Measurements from ENCODE around the gene CBFA2T2. TPM values are rescaled to one million over a fixed set of nuclear protein-coding genes. Genes with fewer than 3 reads are reported as not detected.

The CBFA2T2 gene
- total RNA-seq, 1 experiment from 2014 or later, result 16.3 TPM

DNA sequence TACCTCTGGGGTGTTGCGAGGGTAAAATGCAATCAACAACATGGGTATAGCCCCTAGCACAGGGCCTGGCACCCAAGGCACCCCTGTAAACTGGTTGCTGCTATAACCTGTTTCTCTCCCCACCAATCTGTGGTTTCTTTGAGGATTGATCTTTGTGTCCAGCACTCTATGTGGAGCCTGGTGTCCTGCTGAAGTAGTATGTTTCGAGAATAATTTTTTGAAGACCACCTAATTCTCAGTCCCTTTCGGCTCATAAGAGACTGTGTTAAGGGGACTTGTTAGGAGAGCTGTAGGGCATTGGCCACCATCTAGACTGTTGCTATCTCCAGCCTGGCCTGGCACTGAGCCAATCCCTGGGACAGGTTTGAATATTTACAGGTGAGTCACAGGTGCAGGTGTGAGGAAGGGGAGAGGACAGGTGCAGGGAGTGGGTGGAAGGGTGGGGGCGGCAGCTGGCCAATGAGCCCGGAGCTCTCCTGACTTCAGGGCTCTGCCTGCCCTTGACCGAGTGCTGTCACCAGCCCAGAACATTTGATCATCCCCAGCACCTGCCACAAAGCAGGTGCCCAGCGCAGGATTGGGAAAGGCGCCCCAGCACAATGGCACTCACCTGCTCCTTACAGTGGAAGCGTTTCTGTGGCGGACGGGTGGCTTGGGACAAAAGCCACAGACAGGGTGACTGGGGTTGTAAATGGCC lies 164.2 kb downstream of the CBFA2T2 start:
- intact Hi-C loops (cut with micrococcal nuclease; ENCODE audit: unreplicated experiment), result loop anchor here (5.0 kb wide), 1 partner anchor 197 kb away; no protein-coding TSS in a partner anchor
- ChIA-PET CTCF (interaction anchor here (0.9 to 1.0 kb wide), 4 partner anchors 88 to 391 kb away, joined by 3 to 4 read pairs (median 4); no protein-coding TSS in a partner anchor), POLR2A (no interaction called here)
- Histone ChIP-seq H3K27me3 (ENCODE audit: control insufficient read depth, insufficient read depth, low read length) (no peaks in the 10 kb centered on the region), H3K4me1 (ENCODE audit: control insufficient read depth, insufficient read depth, low read length) (no peaks in the 10 kb centered on the region; the same call in 1 of the 2 replicates), H3K4me3 (ENCODE audit: low read depth in 2 of 2, low read length in 2 of 2) (no peak overlapping the region), H3K36me3 (ENCODE audit: control insufficient read depth, insufficient read depth, low read length) (no peaks in the 10 kb centered on the region), H3K9me3 (ENCODE audit: control insufficient read depth, insufficient read depth, low read depth, low read length) (no peaks in the 10 kb centered on the region), H3K27ac (ENCODE audit: low read length) (no peak overlapping the region)
- no TSS peak for BruUV-seq (replicated peaks)
- TF ChIP-seq TCF7L2 (IDR thresholded peaks at IDR 0.05; ENCODE audit: low read depth, low read length), result no peak
- TF ChIP-seq POLR2AphosphoS5 (IDR thresholded peaks at IDR 0.05; ENCODE audit: low read depth, low read length), result no peak
- TF ChIP-seq, protein P1, sequence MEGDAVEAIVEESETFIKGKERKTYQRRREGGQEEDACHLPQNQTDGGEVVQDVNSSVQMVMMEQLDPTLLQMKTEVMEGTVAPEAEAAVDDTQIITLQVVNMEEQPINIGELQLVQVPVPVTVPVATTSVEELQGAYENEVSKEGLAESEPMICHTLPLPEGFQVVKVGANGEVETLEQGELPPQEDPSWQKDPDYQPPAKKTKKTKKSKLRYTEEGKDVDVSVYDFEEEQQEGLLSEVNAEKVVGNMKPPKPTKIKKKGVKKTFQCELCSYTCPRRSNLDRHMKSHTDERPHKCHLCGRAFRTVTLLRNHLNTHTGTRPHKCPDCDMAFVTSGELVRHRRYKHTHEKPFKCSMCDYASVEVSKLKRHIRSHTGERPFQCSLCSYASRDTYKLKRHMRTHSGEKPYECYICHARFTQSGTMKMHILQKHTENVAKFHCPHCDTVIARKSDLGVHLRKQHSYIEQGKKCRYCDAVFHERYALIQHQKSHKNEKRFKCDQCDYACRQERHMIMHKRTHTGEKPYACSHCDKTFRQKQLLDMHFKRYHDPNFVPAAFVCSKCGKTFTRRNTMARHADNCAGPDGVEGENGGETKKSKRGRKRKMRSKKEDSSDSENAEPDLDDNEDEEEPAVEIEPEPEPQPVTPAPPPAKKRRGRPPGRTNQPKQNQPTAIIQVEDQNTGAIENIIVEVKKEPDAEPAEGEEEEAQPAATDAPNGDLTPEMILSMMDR (IDR thresholded peaks at IDR 0.05), result no peak
- TF ChIP-seq, protein P2, sequence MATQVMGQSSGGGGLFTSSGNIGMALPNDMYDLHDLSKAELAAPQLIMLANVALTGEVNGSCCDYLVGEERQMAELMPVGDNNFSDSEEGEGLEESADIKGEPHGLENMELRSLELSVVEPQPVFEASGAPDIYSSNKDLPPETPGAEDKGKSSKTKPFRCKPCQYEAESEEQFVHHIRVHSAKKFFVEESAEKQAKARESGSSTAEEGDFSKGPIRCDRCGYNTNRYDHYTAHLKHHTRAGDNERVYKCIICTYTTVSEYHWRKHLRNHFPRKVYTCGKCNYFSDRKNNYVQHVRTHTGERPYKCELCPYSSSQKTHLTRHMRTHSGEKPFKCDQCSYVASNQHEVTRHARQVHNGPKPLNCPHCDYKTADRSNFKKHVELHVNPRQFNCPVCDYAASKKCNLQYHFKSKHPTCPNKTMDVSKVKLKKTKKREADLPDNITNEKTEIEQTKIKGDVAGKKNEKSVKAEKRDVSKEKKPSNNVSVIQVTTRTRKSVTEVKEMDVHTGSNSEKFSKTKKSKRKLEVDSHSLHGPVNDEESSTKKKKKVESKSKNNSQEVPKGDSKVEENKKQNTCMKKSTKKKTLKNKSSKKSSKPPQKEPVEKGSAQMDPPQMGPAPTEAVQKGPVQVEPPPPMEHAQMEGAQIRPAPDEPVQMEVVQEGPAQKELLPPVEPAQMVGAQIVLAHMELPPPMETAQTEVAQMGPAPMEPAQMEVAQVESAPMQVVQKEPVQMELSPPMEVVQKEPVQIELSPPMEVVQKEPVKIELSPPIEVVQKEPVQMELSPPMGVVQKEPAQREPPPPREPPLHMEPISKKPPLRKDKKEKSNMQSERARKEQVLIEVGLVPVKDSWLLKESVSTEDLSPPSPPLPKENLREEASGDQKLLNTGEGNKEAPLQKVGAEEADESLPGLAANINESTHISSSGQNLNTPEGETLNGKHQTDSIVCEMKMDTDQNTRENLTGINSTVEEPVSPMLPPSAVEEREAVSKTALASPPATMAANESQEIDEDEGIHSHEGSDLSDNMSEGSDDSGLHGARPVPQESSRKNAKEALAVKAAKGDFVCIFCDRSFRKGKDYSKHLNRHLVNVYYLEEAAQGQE (IDR thresholded peaks at IDR 0.05; ENCODE audit: insufficient read depth in 1 of 2, low read depth in 2 of 2, low read length in 1 of 2), result no peak
- TF ChIP-seq SIN3A (IDR thresholded peaks at IDR 0.05; ENCODE audit: borderline replicate concordance, insufficient read depth, low read depth, low read length), result no peak
- DNase-seq (ENCODE audit: low read depth, low spot score) (no peak), ATAC-seq (peak; percentile 6; the same call in 1 of the 2 replicates)
- in situ Hi-C loops (cut with HindIII; ENCODE audit: low pct_unique_long_range_greater_than_20kb, low sequenced_read_pairs), result no loop called here

DNA sequence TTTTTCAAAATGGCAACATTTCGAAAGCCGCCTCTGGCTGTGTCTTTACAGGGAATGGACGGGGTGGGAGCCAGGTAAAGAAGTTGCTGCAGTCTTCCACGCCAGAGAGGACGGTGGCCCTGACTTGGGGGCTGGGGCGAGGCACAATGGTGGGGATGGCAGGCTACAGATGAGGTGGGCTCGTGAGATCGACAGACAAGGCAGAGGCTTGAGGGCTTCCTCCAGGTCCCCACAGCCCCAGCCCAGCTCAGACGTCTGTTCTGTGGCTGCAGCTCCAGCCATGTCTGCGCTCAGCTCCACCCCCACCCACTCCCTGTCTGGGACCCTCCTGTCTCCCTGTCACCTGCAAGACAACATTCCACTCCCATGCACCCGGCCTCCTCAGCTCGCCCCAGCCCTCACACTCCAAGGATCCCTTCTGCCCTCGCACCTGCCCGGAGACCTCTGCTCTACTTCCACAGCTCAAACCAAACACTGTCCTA lies 164.8 kb downstream of the CBFA2T2 start:
- intact Hi-C loops (cut with micrococcal nuclease; ENCODE audit: unreplicated experiment) (loop anchor here (5.0 kb wide), 1 partner anchor 197 kb away; no protein-coding TSS in a partner anchor), in situ Hi-C loops (cut with HindIII; ENCODE audit: low pct_unique_long_range_greater_than_20kb, low sequenced_read_pairs) (no loop called here)
- no TSS peak for BruUV-seq (replicated peaks)
- ATAC-seq, result no peak
- ChIA-PET POLR2A (no interaction called here), CTCF (no interaction called here)
- Histone ChIP-seq H3K36me3 (ENCODE audit: control insufficient read depth, insufficient read depth, low read length) (no peaks in the 10 kb centered on the region), H3K9me3 (ENCODE audit: control insufficient read depth, insufficient read depth, low read depth, low read length) (no peaks in the 10 kb centered on the region), H3K4me3 (ENCODE audit: low read depth in 2 of 2, low read length in 2 of 2) (no peak overlapping the region), H3K27ac (ENCODE audit: low read length) (no peak overlapping the region), H3K4me1 (ENCODE audit: control insufficient read depth, insufficient read depth, low read length) (no peaks in the 10 kb centered on the region; the same call in 1 of the 2 replicates), H3K27me3 (ENCODE audit: control insufficient read depth, insufficient read depth, low read length) (no peaks in the 10 kb centered on the region)
- TF ChIP-seq, protein P2 (IDR thresholded peaks at IDR 0.05; ENCODE audit: insufficient read depth in 1 of 2, low read depth in 2 of 2, low read length in 1 of 2), result no peak
- TF ChIP-seq POLR2AphosphoS5 (IDR thresholded peaks at IDR 0.05; ENCODE audit: low read depth, low read length) (no peak), SIN3A (IDR thresholded peaks at IDR 0.05; ENCODE audit: borderline replicate concordance, insufficient read depth, low read depth, low read length) (no peak), TCF7L2 (IDR thresholded peaks at IDR 0.05; ENCODE audit: low read depth, low read length) (no peak)
- TF ChIP-seq, protein P1 (IDR thresholded peaks at IDR 0.05), result no peak
- no peak for DNase-seq (ENCODE audit: low read depth, low spot score)

Data from Panc1 (cell line).